Measurements from ENCODE around the gene CPO.

DNA sequence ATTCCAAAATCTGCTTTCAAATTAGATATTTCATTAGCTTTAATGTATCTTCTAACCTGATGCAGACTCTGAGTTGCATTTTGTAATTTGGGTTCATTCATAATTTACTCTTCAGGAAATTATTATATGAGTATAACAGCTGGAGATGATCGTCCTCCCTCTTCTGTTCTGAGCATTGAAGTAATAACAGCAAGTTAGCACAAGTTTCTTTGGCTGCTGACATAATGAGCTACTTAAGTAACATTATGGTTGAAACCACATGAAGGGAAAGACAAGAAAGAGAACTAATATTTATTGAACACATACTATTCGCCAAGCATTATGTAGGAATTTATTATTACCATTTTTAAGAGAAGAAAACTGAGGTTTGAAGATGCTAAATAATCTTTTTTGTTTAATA lies 75.1 kb downstream of the CPO start:
- TF ChIP-seq, protein P1, sequence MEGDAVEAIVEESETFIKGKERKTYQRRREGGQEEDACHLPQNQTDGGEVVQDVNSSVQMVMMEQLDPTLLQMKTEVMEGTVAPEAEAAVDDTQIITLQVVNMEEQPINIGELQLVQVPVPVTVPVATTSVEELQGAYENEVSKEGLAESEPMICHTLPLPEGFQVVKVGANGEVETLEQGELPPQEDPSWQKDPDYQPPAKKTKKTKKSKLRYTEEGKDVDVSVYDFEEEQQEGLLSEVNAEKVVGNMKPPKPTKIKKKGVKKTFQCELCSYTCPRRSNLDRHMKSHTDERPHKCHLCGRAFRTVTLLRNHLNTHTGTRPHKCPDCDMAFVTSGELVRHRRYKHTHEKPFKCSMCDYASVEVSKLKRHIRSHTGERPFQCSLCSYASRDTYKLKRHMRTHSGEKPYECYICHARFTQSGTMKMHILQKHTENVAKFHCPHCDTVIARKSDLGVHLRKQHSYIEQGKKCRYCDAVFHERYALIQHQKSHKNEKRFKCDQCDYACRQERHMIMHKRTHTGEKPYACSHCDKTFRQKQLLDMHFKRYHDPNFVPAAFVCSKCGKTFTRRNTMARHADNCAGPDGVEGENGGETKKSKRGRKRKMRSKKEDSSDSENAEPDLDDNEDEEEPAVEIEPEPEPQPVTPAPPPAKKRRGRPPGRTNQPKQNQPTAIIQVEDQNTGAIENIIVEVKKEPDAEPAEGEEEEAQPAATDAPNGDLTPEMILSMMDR (conservative IDR thresholded peaks at IDR 0.05; ENCODE audit: low read length): no peak
- no peak for TF ChIP-seq EZH2phosphoT487 (IDR thresholded peaks at IDR 0.05; ENCODE audit: borderline replicate concordance)

Measured in Loucy (cell line).